Mesothelial cell of epicardium (in vitro differentiated cells): ENCODE results near the gene MMP24OS. TPM values are rescaled to one million over a fixed set of nuclear protein-coding genes. Genes with fewer than 3 reads are reported as not detected.

Source experiments
- DNase-seq, 2 experiments: peaks; one replicate each; pipeline ENCODE4 v3.0.0; 2021; ENCODE audit warnings: low spot score in 2 of 2; ENCODE audit not compliant: unreplicated experiment in 2 of 2
- H3K27ac Mint-ChIP-seq: 2 replicates; pipeline ENCODE4 v1.8.0; 2021; ENCODE audit warnings: mixed read lengths
- H3K27me3 Mint-ChIP-seq: 2 replicates; pipeline ENCODE4 v1.8.0; 2021; ENCODE audit warnings: low read depth, mixed read lengths
- H3K36me3 Mint-ChIP-seq: 2 replicates; pipeline ENCODE4 v1.8.0; 2021; ENCODE audit warnings: mixed read lengths
- H3K4me1 Mint-ChIP-seq: 2 replicates; pipeline ENCODE4 v1.8.0; 2021; ENCODE audit warnings: mixed read lengths
- H3K4me3 Mint-ChIP-seq: 2 replicates; pipeline ENCODE4 v1.8.0; 2021; ENCODE audit warnings: mild to moderate bottlenecking, moderate library complexity, mixed read lengths
- H3K9me3 Mint-ChIP-seq: 2 replicates; pipeline ENCODE4 v1.8.0; 2021; ENCODE audit warnings: mixed read lengths
- CTCF ChIP-seq: fragments of 200-600 bp; sonication (generic); IDR thresholded peaks from one replicate; pipeline ENCODE4 v1.5.0; 2021; ENCODE audit warnings: antibody characterized with exemption; ENCODE audit not compliant: unreplicated experiment
- total RNA-seq: library from RNA; stranded (reverse); gene quantifications from 3 replicates; pipeline ENCODE4 v1.2.1, GENCODE V29; 2021

Gene MMP24OS
- total RNA-seq, 1 donor from 2014 or later, result 66.1 TPM

GRCh38 chr20:35286077-35286898 is 8.4 kb upstream of the MMP24OS start:
- no peak for DNase-seq
- Mint-ChIP-seq H3K9me3 (no peaks in the 10 kb centered on the region), H3K27me3 (no peaks in the 10 kb centered on the region), H3K4me1 (peaks cover 23% of the 10 kb centered on the region), H3K4me3 (peak overlapping the region; percentile 96), H3K27ac (no peak overlapping the region), H3K36me3 (peaks cover 4% of the 10 kb centered on the region)
- no peak for TF ChIP-seq CTCF

GRCh38 chr20:35285806-35286076 is 7.8 kb upstream of the MMP24OS start:
- Mint-ChIP-seq H3K4me1 (peaks cover 23% of the 10 kb centered on the region), H3K36me3 (peaks cover 4% of the 10 kb centered on the region), H3K9me3 (no peaks in the 10 kb centered on the region), H3K27me3 (no peaks in the 10 kb centered on the region), H3K4me3 (peak overlapping the region; percentile 96), H3K27ac (no peak overlapping the region)
- TF ChIP-seq CTCF, result no peak
- no peak for DNase-seq

GRCh38 chr20:35284992-35285805 is 7.3 kb upstream of the MMP24OS start:
- Mint-ChIP-seq H3K4me1 (peaks cover 23% of the 10 kb centered on the region), H3K4me3 (peak overlapping the region; percentile 96), H3K36me3 (peaks cover 7% of the 10 kb centered on the region), H3K27ac (peak overlapping the region; percentile 95), H3K9me3 (no peaks in the 10 kb centered on the region), H3K27me3 (no peaks in the 10 kb centered on the region)
- no peak for DNase-seq
- TF ChIP-seq CTCF, result no peak

- peak within 1 kb of the TSS; percentile 95 for H3K27ac Mint-ChIP-seq
- H3K36me3 Mint-ChIP-seq, result peaks cover 14% of the 10 kb centered on the region
- H3K27me3 Mint-ChIP-seq, result no peaks in the 10 kb centered on the region
- H3K4me1 Mint-ChIP-seq, result peaks cover 23% of the 10 kb centered on the region
- H3K9me3 Mint-ChIP-seq, result no peaks in the 10 kb centered on the region
- peak; percentile 53 to 79 for DNase-seq
- peak within 1 kb of the TSS; percentile 96 for H3K4me3 Mint-ChIP-seq
- no peak for TF ChIP-seq CTCF
Measured at GRCh38 chr20:35284267-35284991, 6.5 kb upstream of the MMP24OS start, which contains the start of gene EIF6. EIF6 (minus strand) TSS chr20:35284772; CDS start chr20:35284487, 285 bp downstream.

GRCh38 chr20:35283441-35284266 is 5.7 kb upstream of the MMP24OS start:
- Mint-ChIP-seq H3K27ac (peak overlapping the region; percentile 95), H3K4me1 (peaks cover 23% of the 10 kb centered on the region), H3K4me3 (peak overlapping the region; percentile 96), H3K36me3 (peaks cover 14% of the 10 kb centered on the region), H3K9me3 (no peaks in the 10 kb centered on the region), H3K27me3 (no peaks in the 10 kb centered on the region)
- DNase-seq, result no peak
- no peak for TF ChIP-seq CTCF
